Activated CD4-positive, alpha-beta T cell treated with anti-CD3 and anti-CD28 coated beads, Interleukin-2, amount 50 U/mL, for 16 hours (primary cell): ENCODE data around the gene SLC7A6OS.
"Not testable (repeated sequence)": the region's sequence is repeated elsewhere in the genome, so short reads cannot be mapped to it uniquely, and the experiment has no call there.

Source experiments
- DNase-seq: peaks from one replicate; pipeline ENCODE4 v3.0.0-alpha.2; 2020

Gene SLC7A6OS

DNA sequence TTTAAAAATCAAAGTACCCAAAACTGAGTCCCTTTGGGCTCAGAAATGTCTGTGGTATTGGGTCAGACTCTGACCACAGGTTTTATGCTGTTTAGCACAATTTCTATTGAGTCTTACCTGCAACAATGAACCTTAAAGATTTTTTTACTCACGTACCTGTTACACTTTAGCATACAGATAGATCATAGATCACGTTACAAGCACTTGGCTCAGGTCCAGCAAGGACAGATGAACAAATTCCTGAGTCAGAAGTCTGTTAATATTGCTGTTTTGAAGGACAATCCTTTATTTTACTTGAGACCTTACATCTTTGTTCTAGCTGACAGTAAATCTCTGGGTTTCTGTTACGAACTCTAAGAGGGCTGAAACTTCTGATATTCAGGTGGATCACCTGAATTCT is 12.8 kb downstream of the SLC7A6OS start:
- no peak for DNase-seq

DNA sequence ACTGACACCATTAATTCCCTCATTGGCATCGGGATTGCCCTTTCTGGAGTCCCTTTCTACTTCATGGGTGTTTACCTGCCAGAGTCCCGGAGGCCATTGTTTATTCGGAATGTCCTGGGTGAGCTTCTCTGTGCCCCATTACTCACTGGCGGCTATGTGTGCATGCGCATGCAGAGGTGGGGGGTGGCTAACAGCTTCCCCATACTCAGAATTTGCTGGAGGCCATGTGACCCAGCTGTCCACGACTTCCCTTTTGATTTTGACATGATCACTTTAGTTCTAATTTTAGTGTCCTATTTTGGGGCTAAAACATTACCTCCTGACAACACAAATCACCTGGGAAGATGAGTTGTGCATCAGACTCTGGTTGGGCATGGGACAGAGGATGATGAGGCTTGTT is 14.1 kb downstream of the SLC7A6OS start:
- no peak for DNase-seq

DNA sequence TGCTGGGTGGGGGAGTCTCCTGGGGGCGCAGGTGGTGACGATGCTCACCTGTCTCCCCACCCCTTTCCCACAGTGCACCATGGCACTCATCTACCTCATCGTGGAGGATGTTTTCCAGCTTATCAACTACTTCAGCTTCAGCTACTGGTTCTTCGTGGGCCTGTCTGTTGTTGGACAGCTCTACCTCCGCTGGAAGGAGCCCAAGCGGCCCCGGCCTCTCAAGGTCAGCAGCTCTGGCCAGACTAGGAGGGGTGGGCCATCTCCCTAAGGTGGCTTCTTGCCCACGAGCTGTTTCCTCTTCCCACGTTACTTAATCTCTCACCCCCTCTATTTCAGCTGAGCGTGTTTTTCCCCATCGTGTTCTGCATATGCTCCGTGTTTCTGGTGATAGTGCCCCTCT is 14.5 kb downstream of the SLC7A6OS start:
- no peak for DNase-seq

DNA sequence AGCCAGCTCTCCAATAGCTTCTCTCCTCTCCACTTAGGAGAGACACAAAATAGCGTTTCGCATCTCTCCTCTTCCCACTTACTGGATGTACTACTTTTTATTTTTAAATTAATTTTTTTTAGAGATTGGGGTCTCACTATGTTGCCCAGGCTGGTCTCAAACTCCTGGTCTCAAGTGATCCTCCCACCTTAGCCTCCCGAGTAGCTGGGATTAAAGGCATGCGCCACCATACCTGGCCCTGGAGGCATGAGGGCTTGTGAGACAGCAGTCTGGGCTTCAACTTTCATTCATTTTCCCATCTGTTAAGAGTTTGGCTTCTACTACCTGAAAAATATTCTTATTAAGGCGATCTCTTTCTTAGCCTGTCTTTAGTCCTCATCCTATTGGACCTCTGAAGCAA is 18.3 kb downstream of the SLC7A6OS start:
- DNase-seq: no peak

DNA sequence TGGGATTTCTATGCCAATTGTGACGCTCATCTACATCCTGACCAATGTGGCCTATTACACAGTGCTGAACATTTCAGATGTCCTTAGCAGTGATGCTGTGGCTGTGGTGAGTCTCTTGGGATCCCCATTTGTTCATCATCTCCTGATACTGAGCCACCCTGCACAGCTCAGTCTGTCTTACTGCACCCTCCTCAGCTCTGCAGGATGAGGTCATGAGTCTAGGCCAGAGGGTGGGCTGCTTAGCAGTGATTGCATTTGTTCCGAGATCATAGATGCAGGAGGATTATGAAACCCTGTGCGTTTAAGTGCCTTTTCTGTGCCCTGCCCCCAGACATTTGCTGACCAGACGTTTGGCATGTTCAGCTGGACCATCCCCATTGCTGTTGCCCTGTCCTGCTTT is 19.5 kb downstream of the SLC7A6OS start:
- DNase-seq: no peak

DNA sequence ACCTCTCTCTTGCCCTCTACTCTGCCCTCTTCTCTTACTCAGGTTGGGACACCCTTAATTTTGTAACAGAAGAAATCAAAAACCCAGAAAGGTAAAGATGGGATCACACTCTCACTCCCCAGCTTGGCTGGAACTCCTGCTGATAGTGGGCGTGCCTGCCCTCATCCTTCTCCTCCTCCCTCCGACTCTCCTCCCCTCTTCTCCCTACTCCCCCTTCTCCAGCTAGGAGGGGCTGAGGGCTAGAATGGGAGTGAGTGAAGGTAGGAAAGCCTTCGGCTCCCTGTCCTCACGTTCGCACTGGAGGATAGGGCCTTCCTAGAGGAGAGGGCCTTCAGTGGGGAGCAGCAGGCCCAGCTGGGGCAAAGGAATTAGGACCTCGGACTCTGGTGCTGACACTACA is 20.3 kb downstream of the SLC7A6OS start:
- no peak for DNase-seq

DNA sequence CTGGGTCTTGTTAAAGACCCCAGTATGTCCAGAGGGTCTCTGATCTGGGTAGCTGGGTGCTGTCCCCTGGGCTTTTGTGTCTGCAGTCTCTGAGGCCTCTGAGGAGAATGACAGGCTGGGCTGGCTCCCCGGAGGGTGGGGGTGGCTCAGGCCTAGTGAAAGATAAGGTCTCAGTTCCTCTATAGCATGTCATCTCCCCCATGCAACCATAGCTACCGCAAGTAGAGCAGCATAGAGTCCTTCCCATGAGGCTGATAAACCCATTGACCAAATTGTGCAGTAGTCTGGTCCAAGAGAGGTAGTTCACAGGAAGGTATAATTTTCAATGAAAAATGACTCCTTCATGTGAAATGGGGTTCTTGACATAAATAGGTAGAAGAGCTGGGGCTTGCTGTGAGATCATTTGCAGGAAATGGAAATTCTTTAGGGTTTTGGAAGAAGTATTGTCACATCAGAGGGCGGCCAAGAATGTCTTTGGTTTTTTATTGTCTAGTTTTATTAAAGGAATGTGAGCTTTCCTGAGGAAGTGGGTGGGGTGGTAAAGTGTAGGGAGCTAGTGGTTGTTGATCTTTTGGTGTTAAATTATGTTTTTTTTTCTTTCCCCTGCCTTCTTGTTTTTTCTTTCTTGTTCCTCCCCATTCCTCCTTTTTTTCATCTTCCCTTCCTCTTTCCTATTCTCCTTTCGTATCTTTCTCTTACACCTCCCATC is 21.0 kb downstream of the SLC7A6OS start:
- DNase-seq: peak; percentile 24

DNA sequence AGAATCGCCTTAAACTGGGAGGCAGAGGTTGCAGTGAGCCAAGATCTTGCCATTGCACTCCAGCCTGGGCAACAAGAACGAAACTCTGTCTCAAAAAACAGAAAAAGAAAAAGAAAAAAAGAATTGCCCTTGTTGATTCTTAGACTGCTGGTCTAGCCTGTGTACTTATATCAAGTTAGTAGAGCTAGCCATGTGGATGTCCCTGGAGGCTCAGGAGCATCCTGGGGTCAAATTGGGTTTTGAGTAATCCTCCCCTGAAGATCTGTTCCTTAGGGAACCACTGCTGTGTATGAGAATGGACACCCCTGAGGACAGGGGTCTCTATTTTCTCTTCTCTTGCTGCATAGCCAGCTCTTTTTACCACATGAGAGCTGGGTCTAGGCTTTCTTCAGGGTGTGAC is 21.5 kb downstream of the SLC7A6OS start:
- no peak for DNase-seq

DNA sequence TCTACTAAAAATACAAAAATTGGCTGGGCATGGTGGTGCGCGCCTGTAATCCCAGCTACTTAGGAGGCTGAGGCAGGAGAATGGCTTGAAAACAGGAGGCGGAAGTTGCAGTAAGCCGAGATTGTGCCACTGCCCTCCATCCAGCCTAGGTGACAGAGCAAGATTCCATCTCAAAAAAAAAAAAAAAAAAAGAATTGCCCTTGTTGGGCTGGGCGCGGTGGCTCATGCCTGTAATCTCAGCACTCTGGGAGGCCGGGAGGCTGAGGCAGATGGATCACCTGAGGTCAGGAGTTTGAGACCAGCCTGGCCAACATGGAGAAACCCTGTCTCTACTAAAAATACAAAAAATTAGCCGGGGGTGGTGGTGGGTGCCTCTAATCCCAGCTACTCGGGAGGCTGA is 21.9 kb downstream of the SLC7A6OS start:
- DNase-seq: not testable (repeated sequence)

DNA sequence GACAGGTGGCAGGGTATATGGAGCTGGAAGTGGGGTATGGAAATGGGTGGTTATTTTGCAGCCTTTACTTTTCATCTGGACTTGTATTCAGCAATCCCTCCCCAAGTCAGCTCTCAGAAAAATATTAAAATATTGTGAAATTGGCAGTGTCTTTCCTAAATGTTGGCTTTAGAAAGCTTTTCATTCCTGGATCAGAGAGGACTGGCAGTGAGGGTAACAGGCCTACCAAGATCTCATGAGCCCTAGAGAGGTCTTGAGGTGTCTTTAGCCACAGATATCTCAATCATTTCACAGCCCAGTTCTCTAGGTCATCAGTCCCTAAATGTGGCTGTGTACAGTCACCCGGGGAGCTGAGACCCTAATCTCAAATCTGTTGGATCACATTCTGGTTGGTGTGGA is 22.5 kb downstream of the SLC7A6OS start:
- DNase-seq: no peak

DNA sequence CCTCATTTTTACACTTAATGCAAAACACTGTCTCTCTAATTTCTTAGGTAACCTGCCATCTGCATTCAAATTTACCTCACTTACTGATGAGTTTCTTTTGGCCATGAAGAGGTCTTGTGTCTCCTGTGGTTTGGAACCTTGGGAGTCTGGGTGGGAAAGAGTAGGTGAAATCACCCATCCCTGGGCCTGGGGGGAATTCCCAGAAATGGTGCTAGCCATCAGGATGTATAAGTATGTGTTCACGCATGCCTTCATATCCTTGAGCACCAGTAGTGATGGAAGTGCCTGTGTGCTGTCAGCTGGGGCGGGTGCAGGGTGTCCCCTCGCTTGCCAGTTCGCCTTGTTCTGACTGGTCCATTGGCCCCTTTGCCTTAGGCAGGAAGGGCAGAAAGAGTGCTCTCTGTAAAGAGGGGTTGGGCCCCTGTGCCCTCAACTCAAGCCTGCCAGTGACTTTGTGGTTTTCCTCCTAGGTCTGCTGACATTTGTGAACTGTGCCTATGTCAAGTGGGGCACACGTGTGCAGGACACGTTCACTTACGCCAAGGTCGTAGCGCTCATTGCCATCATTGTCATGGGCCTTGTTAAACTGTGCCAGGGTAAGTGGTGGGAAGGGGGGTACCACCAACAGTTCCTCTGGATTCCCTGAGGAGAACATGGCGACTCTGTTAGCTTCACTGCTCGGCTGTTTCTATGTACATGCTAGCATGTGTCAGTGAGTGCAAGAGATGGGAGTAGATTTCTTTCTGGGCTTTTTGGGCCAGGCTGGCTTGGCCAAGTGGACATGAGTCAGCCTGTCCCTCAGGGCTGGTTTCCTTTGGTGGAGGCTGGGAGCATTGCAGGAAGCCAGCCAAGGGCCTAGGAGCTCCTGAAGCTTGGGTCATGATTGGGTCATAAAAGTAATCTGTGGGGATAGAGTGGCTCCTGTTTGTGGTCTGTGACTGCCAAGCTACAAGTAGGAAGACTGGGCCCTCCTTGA is 23.2 kb downstream of the SLC7A6OS start:
- DNase-seq: peak; percentile 54

DNA sequence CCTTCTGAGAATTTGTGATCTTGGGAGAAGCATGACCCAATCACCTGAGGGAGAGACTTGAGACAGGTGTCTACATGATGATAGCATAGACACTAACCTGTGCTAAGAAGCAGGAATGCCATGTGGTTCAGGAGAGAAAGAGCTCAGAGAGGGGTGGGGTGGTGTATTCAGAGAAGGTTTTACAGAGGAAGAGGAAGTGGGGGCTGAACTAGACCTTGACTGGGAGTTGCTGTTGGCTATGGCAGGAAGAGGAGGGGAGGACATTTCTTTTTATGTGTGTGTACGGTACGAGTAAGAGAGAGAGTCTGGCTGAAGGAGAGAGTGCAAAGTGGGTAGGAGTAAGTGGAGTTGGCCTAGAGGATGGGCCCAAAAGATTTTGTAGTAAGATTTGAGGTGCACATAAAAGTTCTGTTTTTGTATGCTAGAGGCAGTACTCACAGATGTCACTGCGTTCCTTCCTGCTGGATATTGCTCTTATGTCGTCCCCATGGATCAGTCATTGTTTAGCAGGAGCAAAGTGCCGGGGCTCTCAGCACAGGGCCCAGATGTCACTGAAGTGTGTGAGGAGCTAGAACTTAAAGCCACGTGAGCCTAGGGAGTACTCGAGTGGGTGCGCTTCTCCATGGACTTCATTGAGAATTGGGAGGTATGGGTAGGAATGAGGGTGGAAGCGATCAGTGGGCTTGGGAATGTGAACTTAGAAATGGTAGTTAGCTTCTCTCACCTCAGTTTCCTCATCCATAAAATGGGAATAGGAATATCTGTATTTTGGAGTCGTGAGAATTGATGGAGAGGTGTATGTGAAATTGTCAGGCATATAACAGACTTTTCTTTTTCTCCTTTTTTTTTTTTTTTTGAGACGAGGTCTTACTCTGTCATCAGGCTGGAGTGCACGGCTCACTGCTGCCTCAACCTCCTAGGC is 24.3 kb downstream of the SLC7A6OS start:
- DNase-seq: peak; percentile 57

DNA sequence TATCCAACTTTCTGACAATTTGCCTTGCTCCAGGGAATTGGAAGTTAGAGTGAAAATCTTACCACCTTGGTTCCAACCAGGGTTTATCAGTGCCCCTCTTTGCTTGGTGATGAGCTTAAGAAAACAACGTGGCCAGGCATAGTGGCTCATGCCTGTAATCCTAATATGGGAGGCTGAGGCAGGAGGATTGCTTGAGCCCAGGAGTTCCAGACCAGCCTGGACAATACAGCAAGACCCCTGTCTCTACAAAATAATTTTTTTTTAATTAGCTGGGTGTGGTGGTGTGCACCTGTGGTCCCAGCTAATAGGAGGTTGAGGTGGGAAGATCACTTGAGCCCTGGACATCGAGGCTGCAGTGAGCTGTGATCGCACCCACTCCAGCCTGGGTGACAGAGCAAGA is 25.1 kb downstream of the SLC7A6OS start:
- DNase-seq: no peak

DNA sequence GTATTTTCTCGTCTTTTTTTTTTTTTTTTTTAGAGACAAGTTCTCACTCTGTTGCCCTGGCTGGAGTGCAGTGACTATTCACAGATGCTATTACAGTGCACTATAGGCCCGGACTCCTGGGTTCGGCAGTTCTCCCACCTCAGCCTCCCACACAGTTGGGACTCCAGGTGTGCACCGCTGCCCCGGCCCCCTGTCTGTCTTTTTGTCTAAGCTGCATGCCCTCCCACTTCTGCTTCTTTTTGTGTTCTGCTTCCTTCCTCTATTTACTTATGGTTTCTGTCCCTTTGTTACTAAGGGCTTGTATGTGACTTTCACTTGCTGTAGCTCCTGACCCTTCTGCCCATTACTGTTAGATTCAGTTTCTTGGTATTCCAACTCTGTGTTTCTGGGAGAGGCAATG is 25.9 kb downstream of the SLC7A6OS start:
- no peak for DNase-seq

DNA sequence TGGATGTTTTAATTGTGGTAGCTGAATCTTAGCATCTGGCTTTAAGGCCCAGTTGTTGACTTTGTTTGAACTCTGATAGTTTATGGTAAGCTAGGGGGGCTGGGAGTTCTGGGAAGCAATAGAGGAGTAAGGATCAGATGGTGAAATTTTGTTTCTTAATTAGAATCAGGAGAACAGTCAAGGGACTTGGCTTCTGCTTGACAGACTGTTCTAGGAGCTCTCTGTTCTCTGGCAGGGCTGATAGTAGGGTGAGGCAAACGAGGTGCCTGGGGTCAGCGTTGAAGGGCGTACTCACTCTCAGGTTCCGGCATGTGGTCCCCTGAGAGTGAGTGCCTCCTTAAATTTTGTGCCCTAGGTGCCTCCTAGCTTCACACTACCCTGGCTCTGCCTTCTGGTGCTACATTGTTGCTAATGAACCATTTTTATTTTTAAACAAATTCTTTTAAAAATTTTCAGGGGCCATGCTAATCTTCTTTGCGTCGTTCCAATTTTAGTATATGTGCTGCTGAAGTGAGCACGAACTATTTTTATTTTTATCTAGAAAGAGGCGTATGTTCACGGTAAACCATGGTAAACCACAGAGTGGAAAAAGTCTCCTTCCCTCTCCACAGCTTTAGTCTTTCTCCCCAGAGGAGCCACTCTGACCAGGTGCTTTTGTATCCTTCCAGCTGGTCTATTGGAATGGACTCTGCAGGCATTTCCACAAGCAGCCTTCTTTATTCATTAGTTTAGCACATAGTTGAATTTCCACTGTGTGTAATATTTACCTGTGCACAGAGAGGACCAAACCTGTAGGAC is 26.7 kb downstream of the SLC7A6OS start:
- no peak for DNase-seq

DNA sequence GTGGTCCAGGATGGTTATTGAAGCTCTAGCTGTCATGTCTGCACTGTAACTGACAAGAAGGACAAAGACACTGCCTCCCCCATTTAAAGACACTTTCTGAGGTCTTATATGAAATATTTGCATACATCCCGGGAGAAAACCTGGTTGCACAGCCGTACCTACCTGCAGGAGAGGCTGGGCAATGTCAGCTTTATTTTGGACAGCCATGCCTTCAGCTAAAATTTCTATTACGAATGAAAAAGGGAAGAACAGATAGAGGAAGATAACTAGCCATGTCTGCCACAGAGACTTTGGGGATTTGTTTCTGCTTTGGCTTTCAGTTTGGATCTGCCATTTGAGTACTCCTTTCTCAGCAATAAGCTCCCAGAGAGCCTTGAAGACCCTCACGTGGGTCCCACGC is 27.4 kb downstream of the SLC7A6OS start:
- no peak for DNase-seq

DNA sequence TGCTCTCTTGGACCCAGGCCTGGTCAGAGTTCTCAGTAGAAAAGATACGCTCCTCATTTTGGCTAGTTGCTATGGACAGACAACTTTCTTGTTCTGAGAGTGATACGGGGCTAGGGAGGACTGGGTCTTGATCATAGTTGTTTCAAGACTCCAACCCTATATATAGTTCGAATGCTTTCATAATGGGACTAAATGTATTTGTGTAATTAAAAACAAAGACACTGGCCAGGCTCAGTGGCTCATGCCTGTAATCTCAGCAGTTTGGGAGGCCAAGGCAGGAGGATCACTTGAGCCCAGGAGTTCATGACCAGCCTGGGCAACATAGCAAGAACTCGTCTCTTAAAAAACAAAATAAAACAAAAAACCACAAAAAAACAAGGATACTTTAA is 28.7 kb downstream of the SLC7A6OS start:
- DNase-seq: no peak

DNA sequence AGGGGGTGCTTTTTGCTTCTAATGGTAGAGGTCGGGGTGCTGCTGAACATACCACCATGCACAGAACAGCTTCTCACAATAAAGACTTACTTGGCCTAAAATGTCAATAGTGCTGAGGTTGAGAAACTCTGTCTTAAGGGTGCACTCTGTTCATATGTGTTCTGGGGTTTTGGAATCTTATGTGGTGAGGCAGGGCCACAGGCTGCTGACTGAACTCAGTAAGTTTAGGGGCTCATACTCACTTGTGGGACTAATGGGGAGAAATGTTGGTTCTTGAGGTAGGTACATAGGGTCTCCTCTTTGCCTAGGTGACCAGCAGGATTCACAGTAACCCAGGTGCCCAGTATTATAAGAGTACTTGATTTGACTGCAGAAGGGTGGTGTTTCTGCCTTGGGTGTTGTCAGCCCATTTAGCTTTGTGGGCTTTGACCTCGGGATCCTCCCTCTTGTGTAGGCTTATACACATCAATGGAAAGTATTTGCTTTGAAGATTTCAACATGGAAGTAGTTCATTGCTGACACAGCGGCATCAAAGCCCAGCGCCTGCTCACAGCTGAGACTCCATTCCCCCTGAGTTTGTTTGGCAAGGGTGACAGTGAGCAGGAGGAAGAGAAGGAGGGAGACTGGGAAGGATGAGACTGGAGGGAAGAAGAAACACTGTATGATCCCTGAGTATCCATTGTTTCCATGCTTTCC is 29.2 kb downstream of the SLC7A6OS start:
- DNase-seq: no peak

DNA sequence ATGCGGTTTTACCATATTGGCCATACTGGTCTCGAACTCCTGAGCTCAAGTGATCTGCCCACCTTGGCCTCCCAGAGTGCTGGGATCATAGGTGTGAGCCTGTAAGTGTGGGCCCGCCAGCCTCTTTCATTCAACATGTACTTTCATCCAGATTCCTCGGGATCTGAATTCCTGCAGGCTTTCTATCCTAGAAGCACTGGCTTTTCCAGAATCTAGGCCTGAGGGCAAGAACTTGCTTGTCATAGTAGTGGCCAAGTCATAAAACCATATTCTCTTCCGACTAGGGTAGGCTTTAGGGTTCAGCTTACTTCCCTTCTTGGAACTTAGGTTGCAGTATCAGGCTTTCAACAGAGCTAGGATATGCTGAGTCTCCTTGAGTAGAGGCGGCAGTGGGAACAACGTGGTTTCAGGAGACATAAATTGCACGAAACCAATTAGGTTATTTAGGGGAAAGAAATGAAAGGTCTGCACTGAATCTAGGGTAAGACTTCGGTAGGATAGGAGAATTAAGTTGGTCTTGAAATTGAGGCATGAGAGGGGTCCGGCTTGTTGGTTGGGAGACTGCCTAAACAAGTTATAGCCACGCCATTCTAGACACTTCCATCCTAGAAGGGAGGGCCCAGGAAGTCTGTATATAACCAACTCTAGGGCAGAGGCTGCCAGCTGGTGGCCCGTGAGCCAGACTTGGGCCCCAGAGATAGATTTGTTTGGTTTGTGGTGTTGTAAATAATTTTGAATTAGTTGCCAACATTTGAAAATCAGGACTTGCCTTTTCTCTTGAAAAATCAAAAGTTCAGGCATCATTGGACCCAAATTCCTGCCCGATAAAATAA is 30.8 kb downstream of the SLC7A6OS start:
- DNase-seq: no peak

DNA sequence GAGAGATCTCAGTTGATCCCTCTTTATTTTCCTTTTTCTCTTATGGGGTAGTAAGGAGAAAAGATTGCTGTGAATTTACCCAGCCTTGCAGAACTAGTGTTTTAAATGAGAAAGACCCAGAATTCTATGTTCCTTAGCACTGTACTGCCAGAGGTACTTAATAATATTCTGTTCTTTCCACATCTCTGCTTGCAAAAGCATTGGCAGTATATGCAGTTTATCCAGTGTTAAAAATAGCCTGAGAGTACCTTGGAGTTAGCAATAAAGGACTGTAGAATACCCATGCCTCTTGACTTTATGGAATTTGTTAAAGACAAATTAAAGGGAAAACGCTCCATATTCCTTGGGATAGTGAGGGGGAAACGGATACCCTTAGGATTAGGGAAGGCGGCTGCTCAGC is 34.5 kb downstream of the SLC7A6OS start:
- DNase-seq: no peak
